LNCaP clone FGC (cell line): ENCODE data around the gene SFTA2.

Source experiments
- DNase-seq: peaks from one replicate; pipeline ENCODE4 v3.0.0-alpha.2; 2011; ENCODE audit warnings: low read depth
- H3K4me3 ChIP-seq: 2 replicates; pipeline ENCODE4 v1.5.1; 2011; ENCODE audit warnings: mild to moderate bottlenecking, low read depth, low read length, control low read depth
- CTCF ChIP-seq: IDR thresholded peaks from 2 replicates; pipeline ENCODE4 v1.5.1; 2012; ENCODE audit warnings: mild to moderate bottlenecking; ENCODE audit not compliant: control insufficient read depth, insufficient read depth; ENCODE audit errors: extremely low read depth

The SFTA2 gene

GRCh38 chr6:30885481-30885998 is 46.4 kb downstream of the SFTA2 start:
- no peak for TF ChIP-seq CTCF
- H3K4me3 ChIP-seq, result peak overlapping the region; percentile 81
- peak; percentile 94 for DNase-seq

GRCh38 chr6:30884521-30885480 is 47.2 kb downstream of the SFTA2 start:
- no peak for DNase-seq
- TF ChIP-seq CTCF, result no peak

GRCh38 chr6:30883685-30884520 is 48.1 kb downstream of the SFTA2 start, which contains the start of gene DDR1:
TSS of gene DDR1 (plus strand) at chr6:30884519. CDS start at chr6:30888730, 4,211 bp downstream.
- TF ChIP-seq CTCF, result no peak
- H3K4me3 ChIP-seq, result peak within 1 kb of the TSS; percentile 81
- DNase-seq, result no peak

More at GRCh38 chr6:30884521-30885480, 47.2 kb downstream of the SFTA2 start:
- peak overlapping the region; percentile 81 for H3K4me3 ChIP-seq

- H3K4me3 ChIP-seq, result peak overlapping the region; percentile 81
- no peak for TF ChIP-seq CTCF
- no peak for DNase-seq
These were observed 48.9 kb downstream of the SFTA2 start for GRCh38 chr6:30882759-30883684.

- H3K4me3 ChIP-seq, result peak overlapping the region; percentile 81
These were observed 49.7 kb downstream of the SFTA2 start for GRCh38 chr6:30882204-30882758.

More at GRCh38 chr6:30882204-30882758, 49.7 kb downstream of the SFTA2 start:
- DNase-seq, result no peak
- TF ChIP-seq CTCF, result no peak
